ENCODE measurements around the gene DOC2A.
A peak's percentile ranks its signal among the peaks of the same experiment; 100 is the strongest.

The DOC2A gene

GRCh38 chr16:29961479-29962343, 49.1 kb downstream of the DOC2A start, which contains the start of gene TMEM219 (continued):
- TF ChIP-seq ZNF692 (tag by site-specific recombination; IDR thresholded peaks at IDR 0.05) (no peak), ZNF548 (tag by site-specific recombination; IDR thresholded peaks at IDR 0.05) (no peak), ZNF175 (tag by site-specific recombination; IDR thresholded peaks at IDR 0.05) (no peak), ZNF514 (tag by site-specific recombination; IDR thresholded peaks at IDR 0.05) (no peak), ZNF169 (tag by site-specific recombination; IDR thresholded peaks at IDR 0.05) (no peak), ZNF747 (tag by site-specific recombination; IDR thresholded peaks at IDR 0.05) (no peak), MZF1 (tag by site-specific recombination; IDR thresholded peaks at IDR 0.05; ENCODE audit: borderline replicate concordance) (no peak), HOXC10 (CRISPR knock-in tag; IDR thresholded peaks at IDR 0.05) (peak; percentile 77; the same call in 1 of the 2 replicates), ZNF660 (tag by site-specific recombination; IDR thresholded peaks at IDR 0.05) (peak; percentile 56; the same call in 1 of the 2 replicates), ZNF518A (tag by site-specific recombination; conservative IDR thresholded peaks at IDR 0.05; ENCODE audit: low read depth) (no peak), ZNF580 (tag by site-specific recombination; IDR thresholded peaks at IDR 0.05) (no peak), REPIN1 (tag by site-specific recombination; IDR thresholded peaks at IDR 0.05; ENCODE audit: low read depth) (no peak), ZNF707 (tag by site-specific recombination; IDR thresholded peaks at IDR 0.05) (no peak), SP3 (tag by site-specific recombination; IDR thresholded peaks at IDR 0.05) (peak; percentile 75), ZEB2 (tag by site-specific recombination; IDR thresholded peaks at IDR 0.05) (peak; percentile 85), ZNF266 (tag by site-specific recombination; IDR thresholded peaks at IDR 0.05; ENCODE audit: low read depth) (no peak), ZNF561 (tag by site-specific recombination; IDR thresholded peaks at IDR 0.05; ENCODE audit: borderline replicate concordance) (peak; percentile 89), TCF7L2 (IDR thresholded peaks at IDR 0.05; ENCODE audit: borderline replicate concordance, low read depth, low read length) (no peak), ZNF558 (tag by site-specific recombination; IDR thresholded peaks at IDR 0.05) (no peak), ZNF146 (tag by site-specific recombination; IDR thresholded peaks at IDR 0.05) (0 out of 2 replicates have a peak, but pooled peaks have one; percentile 5)
- TF ChIP-seq, protein P1, sequence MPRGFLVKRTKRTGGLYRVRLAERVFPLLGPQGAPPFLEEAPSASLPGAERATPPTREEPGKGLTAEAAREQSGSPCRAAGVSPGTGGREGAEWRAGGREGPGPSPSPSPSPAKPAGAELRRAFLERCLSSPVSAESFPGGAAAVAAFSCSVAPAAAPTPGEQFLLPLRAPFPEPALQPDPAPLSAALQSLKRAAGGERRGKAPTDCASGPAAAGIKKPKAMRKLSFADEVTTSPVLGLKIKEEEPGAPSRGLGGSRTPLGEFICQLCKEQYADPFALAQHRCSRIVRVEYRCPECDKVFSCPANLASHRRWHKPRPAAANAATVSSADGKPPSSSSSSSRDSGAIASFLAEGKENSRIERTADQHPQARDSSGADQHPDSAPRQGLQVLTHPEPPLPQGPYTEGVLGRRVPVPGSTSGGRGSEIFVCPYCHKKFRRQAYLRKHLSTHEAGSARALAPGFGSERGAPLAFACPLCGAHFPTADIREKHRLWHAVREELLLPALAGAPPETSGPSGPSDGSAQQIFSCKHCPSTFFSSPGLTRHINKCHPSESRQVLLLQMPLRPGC (tag by site-specific recombination; IDR thresholded peaks at IDR 0.05): no peak
- TF ChIP-seq, protein P2, sequence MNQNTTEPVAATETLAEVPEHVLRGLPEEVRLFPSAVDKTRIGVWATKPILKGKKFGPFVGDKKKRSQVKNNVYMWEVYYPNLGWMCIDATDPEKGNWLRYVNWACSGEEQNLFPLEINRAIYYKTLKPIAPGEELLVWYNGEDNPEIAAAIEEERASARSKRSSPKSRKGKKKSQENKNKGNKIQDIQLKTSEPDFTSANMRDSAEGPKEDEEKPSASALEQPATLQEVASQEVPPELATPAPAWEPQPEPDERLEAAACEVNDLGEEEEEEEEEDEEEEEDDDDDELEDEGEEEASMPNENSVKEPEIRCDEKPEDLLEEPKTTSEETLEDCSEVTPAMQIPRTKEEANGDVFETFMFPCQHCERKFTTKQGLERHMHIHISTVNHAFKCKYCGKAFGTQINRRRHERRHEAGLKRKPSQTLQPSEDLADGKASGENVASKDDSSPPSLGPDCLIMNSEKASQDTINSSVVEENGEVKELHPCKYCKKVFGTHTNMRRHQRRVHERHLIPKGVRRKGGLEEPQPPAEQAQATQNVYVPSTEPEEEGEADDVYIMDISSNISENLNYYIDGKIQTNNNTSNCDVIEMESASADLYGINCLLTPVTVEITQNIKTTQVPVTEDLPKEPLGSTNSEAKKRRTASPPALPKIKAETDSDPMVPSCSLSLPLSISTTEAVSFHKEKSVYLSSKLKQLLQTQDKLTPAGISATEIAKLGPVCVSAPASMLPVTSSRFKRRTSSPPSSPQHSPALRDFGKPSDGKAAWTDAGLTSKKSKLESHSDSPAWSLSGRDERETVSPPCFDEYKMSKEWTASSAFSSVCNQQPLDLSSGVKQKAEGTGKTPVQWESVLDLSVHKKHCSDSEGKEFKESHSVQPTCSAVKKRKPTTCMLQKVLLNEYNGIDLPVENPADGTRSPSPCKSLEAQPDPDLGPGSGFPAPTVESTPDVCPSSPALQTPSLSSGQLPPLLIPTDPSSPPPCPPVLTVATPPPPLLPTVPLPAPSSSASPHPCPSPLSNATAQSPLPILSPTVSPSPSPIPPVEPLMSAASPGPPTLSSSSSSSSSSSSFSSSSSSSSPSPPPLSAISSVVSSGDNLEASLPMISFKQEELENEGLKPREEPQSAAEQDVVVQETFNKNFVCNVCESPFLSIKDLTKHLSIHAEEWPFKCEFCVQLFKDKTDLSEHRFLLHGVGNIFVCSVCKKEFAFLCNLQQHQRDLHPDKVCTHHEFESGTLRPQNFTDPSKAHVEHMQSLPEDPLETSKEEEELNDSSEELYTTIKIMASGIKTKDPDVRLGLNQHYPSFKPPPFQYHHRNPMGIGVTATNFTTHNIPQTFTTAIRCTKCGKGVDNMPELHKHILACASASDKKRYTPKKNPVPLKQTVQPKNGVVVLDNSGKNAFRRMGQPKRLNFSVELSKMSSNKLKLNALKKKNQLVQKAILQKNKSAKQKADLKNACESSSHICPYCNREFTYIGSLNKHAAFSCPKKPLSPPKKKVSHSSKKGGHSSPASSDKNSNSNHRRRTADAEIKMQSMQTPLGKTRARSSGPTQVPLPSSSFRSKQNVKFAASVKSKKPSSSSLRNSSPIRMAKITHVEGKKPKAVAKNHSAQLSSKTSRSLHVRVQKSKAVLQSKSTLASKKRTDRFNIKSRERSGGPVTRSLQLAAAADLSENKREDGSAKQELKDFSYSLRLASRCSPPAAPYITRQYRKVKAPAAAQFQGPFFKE (tag by site-specific recombination; IDR thresholded peaks at IDR 0.05; ENCODE audit: borderline replicate concordance): no peak
